Endothelial cell of umbilical vein (primary cell): ENCODE measurements around the gene HYI. TPM values are rescaled to one million over a fixed set of nuclear protein-coding genes. Genes with fewer than 3 reads are reported as not detected.

ENCODE experiments used
- BruUV-seq: library from RNA; stranded (reverse); fragments of 400-500 nt; replicated peaks from 2 replicates; lab custom pipeline; 2021; lab: Mats Ljungman, UMichigan
- CTCF ChIA-PET: fragments of 300-600, 350-600 bp; sonication (Branson Sonifier 250); formaldehyde crosslinking; loops from one replicate; lab custom pipeline; 2021; ENCODE audit warnings: antibody characterized with exemption, inconsistent platforms; lab: Charles Lee
- POLR2A ChIA-PET: fragments of 300-600, 350-600 bp; sonication (Branson Sonifier 250); formaldehyde crosslinking; loops from one replicate; lab custom pipeline; 2021; ENCODE audit warnings: antibody characterized with exemption, inconsistent platforms; lab: Charles Lee
- DNase-seq: peaks from one replicate; pipeline ENCODE4 v3.0.0-alpha.2; 2011; ENCODE audit warnings: low read depth, low spot score
- FAIRE-seq: peaks from 2 replicates; lab custom pipeline; 2011; peaks lifted over from hg19 to GRCh38; lab: Jason Lieb, UNC
- H2AFZ ChIP-seq: 2 replicates; pipeline ENCODE4 v1.6.0; 2012; ENCODE audit warnings: low read depth, low read length, control low read depth, inconsistent platforms
- H3K27ac ChIP-seq: 2 replicates; pipeline ENCODE4 v1.5.1; 2011; ENCODE audit warnings: low read depth, mild to moderate bottlenecking, control low read depth, low read length, moderate library complexity; ENCODE audit not compliant: insufficient read depth
- H3K27me3 ChIP-seq, 2 experiments: 2 replicates each; pipeline versions ENCODE4 v1.6.0 to v1.6.1; 2011; ENCODE audit warnings: low read length in 2 of 2, mixed read lengths in 1 of 2; ENCODE audit not compliant: control insufficient read depth in 2 of 2, insufficient read depth in 2 of 2
- H3K36me3 ChIP-seq, 2 experiments: 2 replicates in 1 of 2; 3 replicates in 1 of 2; pipeline ENCODE4 v1.5.1; 2011; ENCODE audit warnings: low read length in 2 of 2, mild to moderate bottlenecking in 1 of 2, moderate library complexity in 1 of 2; ENCODE audit not compliant: control insufficient read depth in 2 of 2, insufficient read depth in 2 of 2; ENCODE audit errors: extremely low read depth in 1 of 2
- H3K4me1 ChIP-seq: 3 replicates; pipeline ENCODE4 v1.5.1; 2011; ENCODE audit warnings: mild to moderate bottlenecking, low read length; ENCODE audit not compliant: control insufficient read depth, insufficient read depth; ENCODE audit errors: extremely low read depth
- H3K4me2 ChIP-seq: 2 replicates; pipeline ENCODE4 v1.6.1; 2011; ENCODE audit warnings: low read length, control low read depth, mixed read lengths; ENCODE audit not compliant: insufficient read depth
- H3K4me3 ChIP-seq, 3 experiments: fragments of 200-600 bp in 1 of 3; sonication (generic), shearing (Covaris generic) in 1 of 3; replicated peaks in 1 of 3; 2 replicates each; pipeline ENCODE4 v1.5.1; 2011 to 2016; ENCODE audit warnings: control low read depth in 3 of 3, low read length in 3 of 3, mild to moderate bottlenecking in 2 of 3, inconsistent platforms in 1 of 3, low read depth in 1 of 3, moderate library complexity in 1 of 3; ENCODE audit not compliant: insufficient read depth in 1 of 3
- H3K79me2 ChIP-seq: 2 replicates; pipeline ENCODE4 v1.6.0; 2012; ENCODE audit warnings: low read length, inconsistent platforms; ENCODE audit not compliant: control insufficient read depth, insufficient read depth
- H3K9ac ChIP-seq: replicated peaks from 2 replicates; pipeline ENCODE3; 2011; ENCODE audit warnings: low read length, control low read depth; ENCODE audit not compliant: insufficient read depth; ENCODE audit errors: extremely low read depth
- H3K9me1 ChIP-seq: replicated peaks from 3 replicates; pipeline ENCODE4 v1.6.0; 2011; ENCODE audit warnings: mild to moderate bottlenecking, low read length; ENCODE audit not compliant: control insufficient read depth, insufficient read depth; ENCODE audit errors: extremely low read depth
- H3K9me3 ChIP-seq: replicated peaks from 2 replicates; pipeline ENCODE4 v1.5.1; 2012; ENCODE audit warnings: low read length, inconsistent platforms; ENCODE audit not compliant: control insufficient read depth, insufficient read depth
- H4K20me1 ChIP-seq: replicated peaks from 2 replicates; pipeline ENCODE3; 2011; ENCODE audit warnings: mild to moderate bottlenecking, low read length; ENCODE audit not compliant: control insufficient read depth, insufficient read depth; ENCODE audit errors: extremely low read depth
- CTCF ChIP-seq, 2 donors: IDR thresholded peaks; 1 replicate in 1 of 2; 2 replicates in 1 of 2; pipeline ENCODE4 v1.5.1; 2011; ENCODE audit warnings: low read length in 2 of 2, mild to moderate bottlenecking in 2 of 2, moderate library complexity in 2 of 2, control low read depth in 1 of 2, inconsistent platforms in 1 of 2, low read depth in 1 of 2; ENCODE audit not compliant: insufficient read depth in 1 of 2; ENCODE audit errors: extremely low read depth in 1 of 2
- EZH2 ChIP-seq: IDR thresholded peaks from 2 replicates; pipeline ENCODE4 v1.6.1; 2012; ENCODE audit warnings: borderline replicate concordance, low read depth, mild to moderate bottlenecking, moderate library complexity, low read length, inconsistent platforms; ENCODE audit not compliant: severe bottlenecking
- FOS ChIP-seq: IDR thresholded peaks from 2 replicates; pipeline ENCODE4 v1.6.1; 2011; ENCODE audit warnings: mild to moderate bottlenecking, low read length, moderate library complexity, borderline replicate concordance; ENCODE audit not compliant: insufficient read depth
- GATA2 ChIP-seq: IDR thresholded peaks from 2 replicates; pipeline ENCODE4 v1.7.0; 2011; ENCODE audit warnings: low read depth, mild to moderate bottlenecking, moderate library complexity, mixed read lengths, low read length; ENCODE audit not compliant: insufficient read length, insufficient read depth
- JUN ChIP-seq: IDR thresholded peaks from 2 replicates; pipeline ENCODE4 v1.6.1; 2011; ENCODE audit warnings: borderline replicate concordance, low read depth; ENCODE audit not compliant: insufficient read length, insufficient read depth
- MAX ChIP-seq: IDR thresholded peaks from 2 replicates; pipeline ENCODE4 v1.6.1; 2011; ENCODE audit not compliant: insufficient read depth, insufficient read length
- MYC ChIP-seq: IDR thresholded peaks from one replicate; pipeline ENCODE4 v1.6.1; 2011; ENCODE audit warnings: mild to moderate bottlenecking, low read depth, low read length
- POLR2A ChIP-seq: IDR thresholded peaks from 2 replicates; pipeline ENCODE4 v1.6.1; 2012; ENCODE audit warnings: low read depth, mild to moderate bottlenecking, control low read depth, low read length
- POLR2AphosphoS5 ChIP-seq: IDR thresholded peaks from 2 replicates; pipeline ENCODE4 v1.6.1; 2012; ENCODE audit warnings: low read depth, mild to moderate bottlenecking, control low read depth, low read length, moderate library complexity; ENCODE audit not compliant: insufficient read depth
- dilution Hi-C: fragments of 300-500 bp; cut with MboI; formaldehyde crosslinking; loops from one replicate; pipeline ENCODE4 v1.15.0; 2019; ENCODE audit warnings: low sequenced_read_pairs; ENCODE audit not compliant: extremely low pct_ligation_motif_present
- intact Hi-C: fragments of 100-400 bp; cut with micrococcal nuclease; formaldehyde crosslinking; loops from one replicate; pipeline ENCODE4 v1.10.0; 2022
- polyA plus RNA-seq, 4 experiments: library from polyadenylated mRNA; depleted of rRNA in 3 of 4; stranded (reverse) in 3 of 4; unstranded in 1 of 4; fragments of >200 nt; gene quantifications; 2 replicates each; pipeline versions ENCODE4 v1.2.1 to v1.2.3, GENCODE V29; 2011 to 2012; ENCODE audit warnings: missing spikeins in 1 of 4
- total RNA-seq: library from RNA; stranded (reverse); gene quantifications from 2 replicates; pipeline ENCODE4 v1.2.3, GENCODE V29; 2021

HYI gene
- total and polyA plus RNA-seq, 2 donors (not counting 3 experiments of a cell fraction or from before 2014, with no cell fraction given): 324 to 342 TPM

- H3K4me3 ChIP-seq: no peak overlapping the region
- DNase-seq: no peak
- H3K36me3 ChIP-seq: peaks cover 0 to 8% of the 10 kb centered on the region in 2 experiments
- H4K20me1 ChIP-seq: no peaks in the 10 kb centered on the region
- intact Hi-C loops: no loop called here
- H3K27ac ChIP-seq: no peak overlapping the region
- no peaks in the 10 kb centered on the region for H3K79me2 ChIP-seq
- no peak overlapping the region for H2AFZ ChIP-seq
- H3K9ac ChIP-seq: no peak overlapping the region
- no peak for TF ChIP-seq MYC
- TF ChIP-seq JUN: no peak
- TF ChIP-seq FOS: no peak
- no peak for TF ChIP-seq POLR2AphosphoS5
- TF ChIP-seq CTCF (IDR thresholded peaks at IDR 0.05; ENCODE audit: extremely low read depth in 1 of 2, insufficient read depth in 1 of 2, low read depth in 1 of 2, low read length in 2 of 2): no peak
- no peak for TF ChIP-seq POLR2A
- TF ChIP-seq EZH2: no peak
- TF ChIP-seq GATA2: no peak
- TF ChIP-seq MAX: no peak
- ChIA-PET CTCF (no interaction called here), POLR2A (no interaction called here)
- no peaks in the 10 kb centered on the region for H3K9me1 ChIP-seq
- no peaks in the 10 kb centered on the region for H3K9me3 ChIP-seq
- dilution Hi-C loops: no loop called here
- BruUV-seq: no TSS peak
- H3K27me3 ChIP-seq: no peaks in the 10 kb centered on the region
- no peak overlapping the region for H3K4me2 ChIP-seq
- no peaks in the 10 kb centered on the region for H3K4me1 ChIP-seq
- no peak for FAIRE-seq
Observed at GRCh38 chr1:43438953-43439581, 14.7 kb downstream of the HYI start.
